Measurements from ENCODE around the gene FAM43A.

FAM43A gene, protein sequence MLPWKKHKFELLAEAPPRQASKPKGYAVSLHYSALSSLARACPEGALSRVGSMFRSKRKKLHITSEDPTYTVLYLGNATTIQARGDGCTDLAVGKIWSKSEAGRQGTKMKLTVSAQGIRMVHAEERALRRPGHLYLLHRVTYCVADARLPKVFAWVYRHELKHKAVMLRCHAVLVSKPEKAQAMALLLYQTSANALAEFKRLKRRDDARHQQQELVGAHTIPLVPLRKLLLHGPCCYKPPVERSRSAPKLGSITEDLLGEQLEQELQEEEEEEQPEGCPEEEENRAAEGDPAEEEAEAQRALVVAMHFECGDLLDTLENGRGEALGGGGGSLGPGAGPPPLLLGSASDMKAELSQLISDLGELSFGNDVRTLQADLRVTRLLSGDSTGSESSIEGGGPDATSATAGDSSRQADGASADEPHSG

DNA sequence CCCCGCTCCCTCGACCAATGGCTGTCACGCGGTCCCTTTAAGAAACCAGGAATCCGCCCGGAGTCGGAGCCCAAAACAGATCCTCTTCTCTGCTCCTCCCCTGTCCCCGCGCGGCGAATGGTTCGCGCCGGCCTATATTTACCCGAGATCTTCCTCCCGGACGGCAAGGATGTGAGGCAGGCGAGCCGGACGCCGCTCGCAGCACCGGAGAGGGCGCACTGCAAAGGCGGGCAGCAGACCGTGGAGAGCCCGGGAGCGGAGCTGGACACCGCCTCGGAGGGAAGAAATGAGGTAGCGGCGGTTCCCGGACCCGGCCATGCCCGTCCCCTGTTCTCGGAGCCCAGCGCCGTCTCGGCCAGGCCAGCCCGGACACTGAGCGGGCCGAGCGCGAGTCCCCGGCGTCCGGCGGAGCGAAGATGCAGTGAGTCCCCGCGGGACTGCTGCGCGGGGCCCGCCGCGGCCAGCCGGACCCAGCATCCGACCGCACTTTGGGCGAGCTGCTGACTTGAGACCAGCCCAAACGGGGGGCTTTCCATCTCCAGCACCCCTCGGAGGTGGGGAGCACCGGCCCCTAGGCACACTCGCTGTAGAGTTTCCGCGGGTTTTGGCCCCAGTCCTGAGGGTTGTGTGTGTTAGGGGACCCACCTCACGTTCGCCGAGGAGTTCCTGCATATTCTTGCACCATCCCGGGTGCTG, at the start of gene FAM43A:
Gene FAM43A (plus strand): TSS at position 166 of the 696 bp plus-strand sequence. CDS start 944 bp downstream, outside the sequence.
- DNase-seq (ENCODE audit: low read depth), result peak; percentile 93

DNA sequence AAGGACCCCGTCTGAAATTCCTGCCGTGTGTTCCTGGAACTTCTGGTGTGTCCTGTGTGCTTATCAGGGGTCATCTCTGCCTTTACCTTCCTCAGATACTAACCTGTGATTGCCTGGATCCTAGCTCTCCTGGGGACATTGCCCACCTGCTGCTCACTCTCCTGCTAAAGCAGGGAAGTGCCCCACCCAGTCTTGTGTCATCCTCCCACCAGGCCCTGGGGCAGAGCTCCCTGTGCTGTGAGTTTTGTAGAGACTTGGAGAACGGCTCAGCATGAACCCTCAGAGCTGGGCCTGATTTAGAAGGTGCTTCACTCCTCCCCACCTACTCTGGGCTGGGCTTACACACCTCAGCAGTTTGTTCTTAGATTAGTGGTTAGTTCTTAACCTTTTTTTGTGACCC, 48.6 kb upstream of the FAM43A start:
- DNase-seq (ENCODE audit: low read depth), result peak; percentile 24

DNA sequence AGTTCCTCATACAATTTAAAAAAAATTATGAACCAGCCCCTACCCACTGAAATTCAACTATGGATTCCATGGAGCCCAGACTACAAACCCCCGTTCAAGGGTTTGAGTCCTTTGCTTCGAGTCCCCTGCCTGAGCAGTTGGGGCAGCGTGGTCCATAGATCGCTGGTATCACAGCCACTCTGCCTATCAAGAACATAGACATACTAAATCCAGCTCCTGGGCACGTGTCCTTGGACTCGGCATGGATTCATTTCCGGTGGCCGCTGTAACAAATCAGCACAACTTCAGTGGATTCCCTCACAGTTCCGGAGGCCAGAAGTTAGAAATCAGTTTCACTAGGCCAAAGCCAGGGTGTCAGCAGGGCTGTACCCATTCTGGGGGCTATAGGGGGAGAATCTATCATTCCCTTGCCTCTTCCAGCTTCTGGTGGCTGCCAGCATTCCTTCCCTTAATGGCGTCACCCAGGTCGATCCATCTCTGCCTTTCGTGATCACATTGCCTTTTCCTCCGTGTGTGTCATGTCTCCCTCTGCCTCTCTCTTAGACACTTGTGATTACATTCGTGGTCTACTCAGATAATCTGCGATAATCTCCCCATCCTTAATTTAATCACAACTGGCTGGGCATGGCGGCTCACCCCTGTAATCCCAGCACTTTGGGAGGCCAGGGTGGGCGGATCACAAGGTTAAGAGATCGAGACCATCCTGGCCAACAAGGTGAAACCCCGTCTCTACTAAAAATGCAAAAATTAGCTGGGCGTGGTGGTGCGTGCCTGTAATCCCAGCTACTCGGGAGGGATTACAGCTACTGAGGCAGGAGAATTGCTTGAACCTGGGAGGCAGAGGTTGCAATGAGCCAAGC, 47.9 kb upstream of the FAM43A start:
- DNase-seq (ENCODE audit: low read depth), result no peak

DNA sequence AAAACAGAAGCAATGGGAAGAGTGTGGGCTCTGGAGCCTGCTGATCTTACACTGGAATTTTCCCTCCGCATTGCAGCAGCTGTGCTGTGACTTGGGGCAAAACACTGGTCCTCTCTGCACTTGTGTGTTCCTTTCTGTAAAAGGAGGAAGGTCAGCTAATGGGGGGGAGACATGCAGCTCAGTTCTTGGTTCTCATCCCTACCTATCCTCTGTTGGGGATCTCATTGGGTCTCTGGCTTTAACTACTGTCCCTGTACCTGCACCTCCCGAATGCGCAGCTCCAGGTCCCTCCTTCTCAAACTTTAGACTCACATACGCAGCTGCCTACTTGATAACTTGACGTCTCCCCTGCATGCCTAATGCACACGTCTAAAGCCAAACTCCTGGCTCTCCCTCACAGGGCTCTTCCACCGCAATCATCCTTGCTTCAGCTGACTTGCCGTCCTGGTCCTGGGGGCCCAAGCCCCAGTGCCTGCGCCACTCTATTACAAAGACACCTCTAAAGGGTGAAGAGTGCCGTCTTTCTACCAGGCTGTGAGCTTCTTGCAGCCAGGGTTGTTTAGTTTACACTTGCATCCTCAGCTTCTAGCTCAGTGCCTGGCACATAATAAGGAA, 46.6 kb upstream of the FAM43A start:
- DNase-seq (ENCODE audit: low read depth), result no peak

DNA sequence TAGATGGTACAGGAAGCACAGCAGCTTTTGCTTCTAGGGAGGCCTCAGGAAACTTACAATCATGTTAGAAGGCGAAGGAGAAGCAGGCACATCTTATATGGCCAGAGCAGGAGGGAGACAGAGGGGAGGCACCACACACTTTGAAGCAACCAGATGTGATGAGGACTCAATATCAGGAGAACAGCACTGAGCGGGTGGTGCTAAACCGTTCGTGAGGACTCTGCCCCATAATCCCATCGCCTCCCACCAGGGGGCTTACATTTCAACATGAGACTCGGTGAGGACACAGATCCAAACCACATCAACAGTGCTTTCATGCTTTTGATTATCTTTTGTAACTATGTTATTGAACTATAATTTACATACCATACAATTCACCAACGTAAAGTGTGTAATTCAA, 44.9 kb upstream of the FAM43A start:
- DNase-seq (ENCODE audit: low read depth), result peak; percentile 71

DNA sequence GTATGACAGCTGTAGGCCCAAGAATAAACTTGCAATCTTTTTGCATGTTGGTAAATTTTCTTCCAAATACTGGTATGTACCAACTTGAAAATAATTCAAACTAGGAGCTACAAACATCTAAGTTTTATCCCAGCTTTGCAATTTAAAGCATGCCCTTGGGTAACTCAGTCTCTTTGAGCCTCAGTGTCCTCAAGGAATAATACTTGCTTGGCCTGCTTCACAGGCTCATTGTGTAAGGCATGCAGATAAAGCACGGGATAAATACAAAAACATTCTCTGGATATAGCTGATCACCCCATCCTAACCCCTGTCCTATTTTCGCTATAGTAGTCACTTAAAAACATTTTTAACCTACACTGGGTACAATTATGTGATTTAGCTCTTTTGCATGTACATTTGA, 42.9 kb upstream of the FAM43A start:
- no peak for DNase-seq (ENCODE audit: low read depth)

DNA sequence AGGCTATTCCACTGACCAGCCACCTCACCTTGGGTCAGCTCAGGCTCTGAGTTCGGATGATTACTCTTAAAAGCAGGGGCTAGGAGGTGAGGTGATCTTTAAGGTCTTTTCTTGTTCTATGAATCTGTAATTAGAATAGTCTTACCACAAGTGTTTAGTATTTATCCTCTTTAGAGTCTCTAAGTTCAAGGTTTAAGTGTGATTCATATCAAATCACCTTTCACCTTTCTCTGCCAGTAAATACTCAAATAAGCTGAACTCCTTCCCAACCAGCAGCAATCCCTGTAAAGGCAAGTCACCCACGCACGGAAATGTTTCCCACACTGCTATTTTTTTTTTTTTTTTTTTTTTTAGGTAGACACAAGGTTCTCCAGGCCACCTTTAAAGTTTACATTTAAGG, 37.9 kb upstream of the FAM43A start:
- no peak for DNase-seq (ENCODE audit: low read depth)

DNA sequence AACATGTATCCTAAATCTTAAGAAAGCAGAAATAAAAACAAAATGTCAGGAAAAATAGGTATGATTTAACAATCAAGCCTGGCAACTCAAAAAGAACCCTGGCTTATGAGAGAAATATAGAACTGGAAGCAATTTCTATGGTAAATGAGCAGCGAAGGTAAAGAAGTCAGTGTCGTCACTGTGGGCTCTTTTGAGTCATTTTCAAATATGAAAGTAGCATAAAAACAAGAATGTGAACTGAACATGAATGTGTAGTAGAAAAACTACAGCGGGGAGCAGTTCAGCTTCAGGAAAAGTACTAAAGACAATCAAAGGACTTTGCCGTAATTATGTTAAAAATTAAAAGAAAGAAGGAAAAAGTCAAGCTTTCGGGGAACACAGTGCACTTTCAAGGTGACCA, 31.2 kb upstream of the FAM43A start:
- DNase-seq (ENCODE audit: low read depth), result no peak

DNA sequence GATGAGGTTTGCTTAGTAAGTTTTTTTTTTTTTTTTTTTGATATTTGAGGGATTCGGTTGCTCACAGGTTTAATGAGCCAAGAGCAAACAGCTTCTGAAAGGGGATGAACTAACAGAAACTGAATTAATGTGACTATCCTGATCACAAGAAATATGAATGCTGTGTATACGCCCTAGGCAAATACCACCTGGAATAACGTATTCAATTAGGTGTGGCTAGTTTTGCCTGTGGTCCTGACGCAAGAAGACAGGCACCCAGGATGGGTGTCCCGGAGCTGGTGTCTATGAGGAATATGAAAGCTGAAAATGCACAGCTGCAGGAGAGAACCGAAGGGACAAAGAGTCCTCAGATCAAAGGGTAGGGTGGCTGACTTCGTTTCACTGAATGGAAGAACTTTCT, 28.2 kb upstream of the FAM43A start:
- no peak for DNase-seq (ENCODE audit: low read depth)

DNA sequence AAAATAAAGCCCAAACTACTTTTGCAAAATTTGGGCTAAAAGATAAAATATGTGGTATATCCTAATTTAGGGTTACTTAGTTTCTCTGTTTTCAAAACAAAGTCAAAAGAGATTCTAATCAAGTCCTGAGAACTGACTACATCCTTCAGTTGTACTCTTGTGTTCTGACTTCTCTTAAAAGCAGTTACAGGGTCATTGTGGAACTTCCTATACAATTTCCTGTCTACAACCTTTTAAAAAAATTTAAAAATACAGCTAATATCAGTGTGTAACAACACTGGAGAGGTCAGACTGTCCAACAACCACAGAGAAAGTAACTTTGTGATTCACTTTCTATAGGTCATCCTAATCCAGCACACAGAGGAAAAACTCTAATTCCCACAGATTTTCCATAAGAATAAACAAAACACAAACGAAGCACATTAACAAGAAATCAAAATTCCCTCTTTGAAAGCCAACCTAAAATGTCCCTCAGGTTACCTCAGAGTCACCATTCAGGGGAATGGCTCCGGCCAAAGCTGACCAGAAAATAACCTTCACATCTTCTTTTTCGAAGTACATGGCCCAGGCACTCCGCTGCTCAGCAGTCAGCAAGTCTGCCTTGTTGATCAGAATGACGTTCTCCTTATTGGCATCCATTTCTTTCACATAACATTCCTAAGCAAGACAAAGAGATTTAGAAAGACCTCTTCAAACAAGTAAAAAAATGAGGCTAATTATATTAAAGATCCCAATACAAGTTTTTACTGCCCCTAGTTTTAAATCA, 27.0 kb upstream of the FAM43A start:
- no peak for DNase-seq (ENCODE audit: low read depth)

DNA sequence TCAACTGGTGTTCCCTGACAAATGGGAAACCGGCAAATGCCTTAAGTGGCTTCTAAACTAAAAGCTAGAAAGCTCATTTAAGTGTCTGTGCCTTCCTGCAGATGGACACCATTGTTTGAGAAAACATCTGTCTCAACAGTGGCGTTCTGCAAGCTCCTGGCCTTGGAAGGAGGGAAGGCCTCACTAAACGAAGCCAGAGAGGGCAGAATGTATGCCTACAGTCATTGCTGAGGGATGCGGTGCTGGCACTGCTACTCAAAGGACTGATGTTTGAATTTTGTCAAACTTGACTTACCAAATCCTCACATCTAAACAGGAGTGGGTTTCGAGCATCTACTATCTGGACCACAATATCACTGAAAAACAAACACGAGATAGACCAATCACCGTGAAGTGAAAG, 25.9 kb upstream of the FAM43A start:
- DNase-seq (ENCODE audit: low read depth), result no peak

DNA sequence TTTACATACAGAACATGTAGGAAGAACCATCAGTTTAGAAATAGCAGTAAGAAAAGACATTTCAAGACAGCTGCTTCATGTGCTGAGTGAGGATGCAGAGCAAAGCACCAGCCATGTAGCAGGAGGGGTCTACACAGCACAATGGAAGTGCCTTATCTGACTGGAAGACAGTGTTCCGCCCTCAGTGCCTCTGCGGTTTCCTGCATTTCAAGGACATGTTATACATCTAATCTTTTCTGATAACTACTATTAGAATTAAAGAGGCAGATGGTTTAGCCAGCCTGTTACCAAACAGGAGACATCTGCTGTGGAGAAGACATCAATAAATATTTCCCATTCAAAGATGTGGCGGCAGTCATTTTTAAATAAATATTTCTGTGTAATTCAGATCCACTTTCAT, 24.3 kb upstream of the FAM43A start:
- no peak for DNase-seq (ENCODE audit: low read depth)

DNA sequence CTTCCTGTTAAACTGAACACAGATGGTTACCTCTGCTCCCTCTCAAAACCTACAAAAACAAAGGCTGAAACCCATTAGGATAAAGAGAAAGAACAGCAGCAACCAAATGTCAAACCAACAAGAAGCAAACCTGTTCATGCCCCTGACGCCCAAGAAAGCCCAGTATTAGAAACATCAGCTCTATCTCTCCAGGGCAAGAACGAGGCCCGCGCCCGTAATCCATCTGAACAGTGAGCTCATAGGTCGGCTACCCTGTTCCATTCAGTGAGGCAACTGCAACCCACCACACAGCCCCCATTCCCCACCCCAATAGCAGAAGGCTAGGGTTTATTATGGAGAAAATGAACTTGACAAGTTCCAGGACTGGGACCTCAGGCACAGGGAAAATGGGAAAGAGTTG, 23.7 kb upstream of the FAM43A start:
- DNase-seq (ENCODE audit: low read depth), result no peak

DNA sequence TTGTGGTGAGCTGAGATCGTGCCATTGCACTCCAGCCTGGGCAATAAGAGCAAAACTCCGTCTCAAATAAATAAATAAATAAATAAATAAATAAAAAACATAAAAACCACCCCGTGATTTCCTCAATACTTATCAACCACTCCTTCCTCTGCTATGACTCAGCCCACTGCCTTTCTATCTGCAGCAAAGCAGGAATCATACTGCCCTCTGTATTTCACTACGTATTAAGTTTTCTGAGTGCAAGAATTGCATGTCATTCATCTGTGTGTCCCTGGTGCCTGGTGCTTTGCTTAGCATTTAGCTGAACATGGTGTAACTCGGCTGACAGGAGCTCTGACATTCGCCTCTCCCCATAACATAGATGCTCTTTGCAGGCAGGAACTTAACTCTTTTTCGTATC, 20.8 kb upstream of the FAM43A start:
- DNase-seq (ENCODE audit: low read depth), result peak; percentile 16

DNA sequence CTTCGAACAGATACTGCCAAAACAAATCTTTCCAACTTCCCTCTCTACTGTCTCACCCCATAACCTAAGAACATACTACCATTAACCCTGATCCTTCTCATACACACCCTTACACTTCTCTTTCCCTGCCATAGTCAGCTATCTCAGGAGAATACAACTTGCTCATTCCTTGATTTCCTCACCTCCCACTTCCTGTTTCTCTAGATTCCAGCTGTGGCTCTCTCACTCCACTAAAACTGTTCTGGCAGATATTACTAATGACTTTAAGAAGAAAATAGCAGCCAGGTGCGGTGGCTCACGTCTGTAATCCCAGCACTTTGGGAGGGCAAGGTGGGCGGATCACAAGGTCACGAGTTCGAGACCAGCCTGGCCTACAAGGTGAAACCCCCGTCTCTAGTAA, 18.3 kb upstream of the FAM43A start:
- DNase-seq (ENCODE audit: low read depth), result no peak

DNA sequence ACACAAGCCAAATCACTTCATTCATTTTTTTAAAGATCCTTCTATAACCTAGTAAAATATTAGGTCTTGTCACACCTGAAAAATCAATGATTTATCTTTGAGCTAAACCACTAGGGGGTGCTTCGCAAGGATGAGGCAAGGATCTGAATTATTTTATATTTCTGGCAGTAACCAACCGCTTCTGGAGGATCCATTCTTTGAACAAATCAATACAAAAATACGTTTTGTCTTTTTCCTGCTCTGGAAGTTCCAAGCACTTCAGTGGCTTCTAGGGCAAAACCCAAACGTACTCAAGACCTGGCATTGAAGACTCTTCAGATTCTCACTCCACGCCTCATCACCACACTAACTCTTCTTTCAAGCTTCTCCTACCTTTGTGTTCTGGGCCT, 14.2 kb upstream of the FAM43A start:
- peak; percentile 68 for DNase-seq (ENCODE audit: low read depth)

DNA sequence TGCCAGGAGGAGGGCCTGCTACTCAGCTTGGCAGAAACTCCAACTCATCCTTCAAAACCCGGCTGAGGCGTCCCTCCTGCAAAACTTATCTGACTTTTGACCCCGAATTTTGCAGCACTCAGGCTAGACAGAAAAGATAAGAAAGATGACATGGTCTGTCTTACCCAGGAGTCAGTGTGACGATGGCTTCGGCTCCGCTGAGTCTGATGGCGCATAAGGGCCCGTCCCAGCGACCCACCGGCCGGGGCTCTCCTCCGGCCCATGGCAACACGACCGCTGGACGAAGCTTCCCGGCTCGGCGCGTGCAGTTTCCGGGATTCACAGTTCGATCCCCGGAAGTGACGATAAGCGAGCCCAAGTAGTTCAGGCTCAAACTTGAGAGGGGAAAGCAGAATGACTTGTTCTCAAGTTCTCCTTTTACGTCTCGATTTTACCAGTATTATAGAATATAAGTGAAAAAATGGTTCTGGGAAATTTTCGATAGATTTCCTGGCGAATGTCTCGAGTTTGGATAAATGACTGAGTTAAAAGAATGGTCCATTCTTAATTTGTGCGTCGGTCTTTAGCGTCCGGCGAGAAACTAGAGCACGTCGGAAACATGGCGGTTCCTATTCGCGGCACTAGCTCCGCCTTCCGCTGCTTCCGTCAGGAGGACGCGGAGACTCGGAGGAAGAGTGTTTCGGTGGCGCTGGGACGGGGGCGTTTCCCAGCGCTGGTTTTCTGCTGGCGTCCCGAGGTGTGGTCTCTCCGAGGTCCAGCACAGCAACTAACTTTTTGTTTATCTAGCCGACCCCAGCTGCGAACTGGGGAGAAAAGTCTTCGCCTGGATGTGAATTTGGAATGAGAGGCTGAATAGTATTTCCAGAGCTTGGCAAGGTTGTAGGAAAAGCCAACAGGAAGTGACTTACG, 13.5 kb upstream of the FAM43A start, which contains the start of gene LSG1:
Gene LSG1 (minus strand): TSS at position 292 of the 909 bp plus-strand sequence. CDS start 29 bp downstream, at position 263.
- DNase-seq (ENCODE audit: low read depth), result peak; percentile 97

DNA sequence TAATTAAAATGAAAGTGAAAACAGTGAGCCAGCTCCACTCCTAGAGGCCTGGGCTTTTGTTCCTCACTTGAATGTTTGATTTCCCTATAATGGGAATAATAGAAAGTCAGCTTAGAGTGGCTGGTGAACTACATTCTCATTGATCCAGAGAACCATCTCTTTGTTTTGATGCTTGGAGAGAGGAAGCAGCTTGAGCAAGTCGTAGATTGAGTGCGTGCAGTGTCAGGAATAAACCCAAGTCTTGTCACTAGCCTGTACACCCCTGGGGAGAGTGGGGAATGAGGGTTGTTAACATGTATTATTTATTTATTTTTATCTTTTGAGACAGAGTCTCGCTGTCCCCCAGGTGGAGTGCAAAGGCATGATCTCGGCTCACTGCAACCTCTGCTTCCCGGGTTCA, 12.8 kb upstream of the FAM43A start:
- peak; percentile 16 for DNase-seq (ENCODE audit: low read depth)

DNA sequence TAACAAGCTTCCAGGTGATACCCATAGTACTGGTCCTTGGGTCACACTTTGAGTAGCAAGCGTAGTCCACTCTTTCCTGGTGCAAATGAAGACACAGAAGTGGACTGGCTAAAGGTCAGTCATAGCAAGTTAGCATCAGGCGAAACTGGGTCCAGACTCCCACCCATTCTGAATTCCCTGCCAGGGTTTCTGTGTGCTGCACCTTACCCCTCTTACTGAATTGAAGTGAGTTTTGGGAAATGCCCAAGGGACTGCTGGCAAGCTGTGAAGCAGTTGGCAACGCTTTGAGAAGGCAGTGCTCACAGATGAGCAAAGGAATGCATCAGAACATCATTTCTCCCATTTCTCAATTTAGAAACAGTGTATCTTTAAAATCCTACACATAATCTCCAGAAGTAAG, 11.9 kb upstream of the FAM43A start:
- no peak for DNase-seq (ENCODE audit: low read depth)

DNA sequence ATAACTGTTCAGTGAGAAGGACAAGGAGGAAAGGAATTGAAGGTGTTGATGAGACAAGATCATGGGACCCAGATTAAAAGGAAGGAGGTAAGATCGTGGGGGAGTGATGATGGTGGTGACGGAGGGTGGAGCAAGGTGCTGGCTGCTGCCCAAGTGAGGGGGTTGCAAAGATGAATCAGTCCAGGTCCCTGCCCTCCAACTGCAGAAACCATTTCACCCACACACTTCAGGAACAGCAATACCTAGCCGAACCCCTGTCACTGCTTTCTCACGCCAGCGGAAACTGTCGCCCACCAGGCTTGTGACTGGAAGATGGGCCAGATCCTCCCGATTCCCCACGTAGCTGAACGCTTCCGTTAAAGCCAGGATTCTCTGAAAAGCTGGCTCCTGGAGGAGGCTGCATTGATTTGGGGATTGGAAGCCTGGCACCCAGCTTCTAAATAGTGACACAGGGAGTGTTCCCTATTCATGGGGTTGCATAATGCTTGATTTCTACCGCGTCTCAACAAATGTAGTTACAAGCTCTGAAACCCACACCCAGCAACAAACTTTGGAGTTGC, 10.5 kb upstream of the FAM43A start:
- no peak for DNase-seq (ENCODE audit: low read depth)
